GM12878 (cell line): ENCODE measurements around the gene SFSWAP.

ENCODE experiments used
- CHD4 ChIP-seq: fragments of 200-600 bp; sonication (generic); IDR thresholded peaks from 2 replicates; pipeline ENCODE4 v1.6.1; 2016; ENCODE audit warnings: mild to moderate bottlenecking
- HDGF ChIP-seq: fragments of 450-650 bp; IDR thresholded peaks from 2 replicates; pipeline ENCODE4 v1.6.1; 2016; ENCODE audit warnings: antibody characterized with exemption
- MYC ChIP-seq: IDR thresholded peaks from 2 replicates; pipeline ENCODE4 v1.6.1; 2011; ENCODE audit warnings: mild to moderate bottlenecking, low read length, moderate library complexity, inconsistent platforms; ENCODE audit not compliant: insufficient read depth, insufficient replicate concordance, insufficient read length, severe bottlenecking
- NFIC ChIP-seq: IDR thresholded peaks from 2 replicates; pipeline ENCODE4 v1.6.1; 2012; ENCODE audit warnings: low read depth, mild to moderate bottlenecking, inconsistent platforms, low read length, moderate library complexity
- STAT3 ChIP-seq: IDR thresholded peaks from 2 replicates; pipeline ENCODE4 v1.6.1; 2011; ENCODE audit warnings: low read depth, low read length, improper control_type of control experiment
- ZNF24 ChIP-seq: fragments of 450-650 bp; IDR thresholded peaks from 2 replicates; pipeline ENCODE4 v1.6.1; 2017; ENCODE audit warnings: antibody characterized with exemption, mild to moderate bottlenecking
- ZNF274 ChIP-seq: IDR thresholded peaks from one replicate; pipeline ENCODE4 v1.8.0; 2011; ENCODE audit not compliant: insufficient read length, insufficient read depth
- TF ChIP-seq, protein P1 (sequence below): fragments of 450-650 bp; IDR thresholded peaks from 2 replicates; pipeline ENCODE4 v1.6.1; 2016; ENCODE audit warnings: mild to moderate bottlenecking, moderate library complexity, borderline replicate concordance
- TF ChIP-seq, protein P2 (sequence below), 3 experiments: IDR thresholded peaks in 2 of 3; conservative IDR thresholded peaks in 1 of 3; 2 replicates each; pipeline ENCODE4 v1.5.1; 2011; ENCODE audit warnings: low read depth in 3 of 3, low read length in 3 of 3, mild to moderate bottlenecking in 3 of 3, control low read depth in 2 of 3, moderate library complexity in 2 of 3, inconsistent platforms in 1 of 3, mixed read lengths in 1 of 3; ENCODE audit not compliant: control insufficient read depth in 2 of 3, insufficient read depth in 1 of 3; ENCODE audit errors: extremely low read depth in 1 of 3
- TF ChIP-seq, protein P3 (sequence below): fragments of 450-650 bp; IDR thresholded peaks from 2 replicates; pipeline ENCODE4 v1.6.1; 2018; ENCODE audit warnings: borderline replicate concordance, mild to moderate bottlenecking; ENCODE audit not compliant: partially characterized antibody
- TF ChIP-seq, protein P4 (sequence below): fragments of 450-650 bp; IDR thresholded peaks from 2 replicates; pipeline ENCODE4 v1.6.1; 2017; ENCODE audit warnings: mild to moderate bottlenecking, moderate library complexity
- TF ChIP-seq, protein P5 (sequence below): fragments of 450-650 bp; IDR thresholded peaks from 2 replicates; pipeline ENCODE4 v1.6.1; 2016; ENCODE audit warnings: mild to moderate bottlenecking
- TF ChIP-seq, protein P6 (sequence below): IDR thresholded peaks from 2 replicates; pipeline ENCODE4 v1.6.1; 2012; ENCODE audit warnings: low read depth, low read length, improper control_type of control experiment
- TF ChIP-seq, protein P7 (sequence below): fragments of 450-650 bp; IDR thresholded peaks from 2 replicates; pipeline ENCODE4 v1.6.1; 2017; ENCODE audit warnings: mild to moderate bottlenecking

DNA sequence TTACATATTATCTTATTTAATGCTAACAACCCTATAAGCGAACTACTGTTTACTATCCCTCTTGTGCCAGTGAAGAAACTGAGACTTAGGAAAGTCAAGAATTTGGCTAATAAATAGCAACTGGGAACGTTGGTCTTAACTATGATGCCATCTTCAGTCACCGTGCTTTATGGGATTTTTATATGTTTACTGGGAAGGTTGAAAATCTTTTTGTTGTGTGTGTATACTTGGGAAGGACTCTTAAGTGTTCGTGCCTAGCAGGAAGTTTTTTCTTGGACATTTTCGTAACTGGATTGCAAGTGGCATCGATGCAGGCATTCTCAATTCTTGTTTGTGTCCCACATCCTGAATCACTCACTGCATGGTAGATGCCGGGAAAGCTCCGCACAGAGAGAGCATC lies 9.4 kb downstream of the SFSWAP start:
- TF ChIP-seq NFIC (no peak), ZNF274 (no peak), ZNF24 (no peak), MYC (no peak), CHD4 (no peak), STAT3 (no peak), HDGF (no peak)
- TF ChIP-seq, protein P1, sequence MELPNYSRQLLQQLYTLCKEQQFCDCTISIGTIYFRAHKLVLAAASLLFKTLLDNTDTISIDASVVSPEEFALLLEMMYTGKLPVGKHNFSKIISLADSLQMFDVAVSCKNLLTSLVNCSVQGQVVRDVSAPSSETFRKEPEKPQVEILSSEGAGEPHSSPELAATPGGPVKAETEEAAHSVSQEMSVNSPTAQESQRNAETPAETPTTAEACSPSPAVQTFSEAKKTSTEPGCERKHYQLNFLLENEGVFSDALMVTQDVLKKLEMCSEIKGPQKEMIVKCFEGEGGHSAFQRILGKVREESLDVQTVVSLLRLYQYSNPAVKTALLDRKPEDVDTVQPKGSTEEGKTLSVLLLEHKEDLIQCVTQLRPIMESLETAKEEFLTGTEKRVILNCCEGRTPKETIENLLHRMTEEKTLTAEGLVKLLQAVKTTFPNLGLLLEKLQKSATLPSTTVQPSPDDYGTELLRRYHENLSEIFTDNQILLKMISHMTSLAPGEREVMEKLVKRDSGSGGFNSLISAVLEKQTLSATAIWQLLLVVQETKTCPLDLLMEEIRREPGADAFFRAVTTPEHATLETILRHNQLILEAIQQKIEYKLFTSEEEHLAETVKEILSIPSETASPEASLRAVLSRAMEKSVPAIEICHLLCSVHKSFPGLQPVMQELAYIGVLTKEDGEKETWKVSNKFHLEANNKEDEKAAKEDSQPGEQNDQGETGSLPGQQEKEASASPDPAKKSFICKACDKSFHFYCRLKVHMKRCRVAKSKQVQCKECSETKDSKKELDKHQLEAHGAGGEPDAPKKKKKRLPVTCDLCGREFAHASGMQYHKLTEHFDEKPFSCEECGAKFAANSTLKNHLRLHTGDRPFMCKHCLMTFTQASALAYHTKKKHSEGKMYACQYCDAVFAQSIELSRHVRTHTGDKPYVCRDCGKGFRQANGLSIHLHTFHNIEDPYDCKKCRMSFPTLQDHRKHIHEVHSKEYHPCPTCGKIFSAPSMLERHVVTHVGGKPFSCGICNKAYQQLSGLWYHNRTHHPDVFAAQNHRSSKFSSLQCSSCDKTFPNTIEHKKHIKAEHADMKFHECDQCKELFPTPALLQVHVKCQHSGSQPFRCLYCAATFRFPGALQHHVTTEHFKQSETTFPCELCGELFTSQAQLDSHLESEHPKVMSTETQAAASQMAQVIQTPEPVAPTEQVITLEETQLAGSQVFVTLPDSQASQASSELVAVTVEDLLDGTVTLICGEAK = no peak
- TF ChIP-seq, protein P2, sequence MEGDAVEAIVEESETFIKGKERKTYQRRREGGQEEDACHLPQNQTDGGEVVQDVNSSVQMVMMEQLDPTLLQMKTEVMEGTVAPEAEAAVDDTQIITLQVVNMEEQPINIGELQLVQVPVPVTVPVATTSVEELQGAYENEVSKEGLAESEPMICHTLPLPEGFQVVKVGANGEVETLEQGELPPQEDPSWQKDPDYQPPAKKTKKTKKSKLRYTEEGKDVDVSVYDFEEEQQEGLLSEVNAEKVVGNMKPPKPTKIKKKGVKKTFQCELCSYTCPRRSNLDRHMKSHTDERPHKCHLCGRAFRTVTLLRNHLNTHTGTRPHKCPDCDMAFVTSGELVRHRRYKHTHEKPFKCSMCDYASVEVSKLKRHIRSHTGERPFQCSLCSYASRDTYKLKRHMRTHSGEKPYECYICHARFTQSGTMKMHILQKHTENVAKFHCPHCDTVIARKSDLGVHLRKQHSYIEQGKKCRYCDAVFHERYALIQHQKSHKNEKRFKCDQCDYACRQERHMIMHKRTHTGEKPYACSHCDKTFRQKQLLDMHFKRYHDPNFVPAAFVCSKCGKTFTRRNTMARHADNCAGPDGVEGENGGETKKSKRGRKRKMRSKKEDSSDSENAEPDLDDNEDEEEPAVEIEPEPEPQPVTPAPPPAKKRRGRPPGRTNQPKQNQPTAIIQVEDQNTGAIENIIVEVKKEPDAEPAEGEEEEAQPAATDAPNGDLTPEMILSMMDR (IDR thresholded peaks at IDR 0.05 in 2 of 3, conservative IDR thresholded peaks at IDR 0.05 in 1 of 3; ENCODE audit: control insufficient read depth in 2 of 3, extremely low read depth in 1 of 3, insufficient read depth in 1 of 3, low read depth in 3 of 3, low read length in 3 of 3) = no peak
- TF ChIP-seq, protein P3, sequence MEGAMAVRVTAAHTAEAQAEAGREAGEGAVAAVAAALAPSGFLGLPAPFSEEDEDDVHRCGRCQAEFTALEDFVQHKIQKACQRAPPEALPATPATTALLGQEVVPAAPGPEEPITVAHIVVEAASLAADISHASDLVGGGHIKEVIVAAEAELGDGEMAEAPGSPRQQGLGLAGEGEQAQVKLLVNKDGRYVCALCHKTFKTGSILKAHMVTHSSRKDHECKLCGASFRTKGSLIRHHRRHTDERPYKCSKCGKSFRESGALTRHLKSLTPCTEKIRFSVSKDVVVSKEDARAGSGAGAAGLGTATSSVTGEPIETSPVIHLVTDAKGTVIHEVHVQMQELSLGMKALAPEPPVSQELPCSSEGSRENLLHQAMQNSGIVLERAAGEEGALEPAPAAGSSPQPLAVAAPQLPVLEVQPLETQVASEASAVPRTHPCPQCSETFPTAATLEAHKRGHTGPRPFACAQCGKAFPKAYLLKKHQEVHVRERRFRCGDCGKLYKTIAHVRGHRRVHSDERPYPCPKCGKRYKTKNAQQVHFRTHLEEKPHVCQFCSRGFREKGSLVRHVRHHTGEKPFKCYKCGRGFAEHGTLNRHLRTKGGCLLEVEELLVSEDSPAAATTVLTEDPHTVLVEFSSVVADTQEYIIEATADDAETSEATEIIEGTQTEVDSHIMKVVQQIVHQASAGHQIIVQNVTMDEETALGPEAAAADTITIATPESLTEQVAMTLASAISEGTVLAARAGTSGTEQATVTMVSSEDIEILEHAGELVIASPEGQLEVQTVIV = no peak
- TF ChIP-seq, protein P4, sequence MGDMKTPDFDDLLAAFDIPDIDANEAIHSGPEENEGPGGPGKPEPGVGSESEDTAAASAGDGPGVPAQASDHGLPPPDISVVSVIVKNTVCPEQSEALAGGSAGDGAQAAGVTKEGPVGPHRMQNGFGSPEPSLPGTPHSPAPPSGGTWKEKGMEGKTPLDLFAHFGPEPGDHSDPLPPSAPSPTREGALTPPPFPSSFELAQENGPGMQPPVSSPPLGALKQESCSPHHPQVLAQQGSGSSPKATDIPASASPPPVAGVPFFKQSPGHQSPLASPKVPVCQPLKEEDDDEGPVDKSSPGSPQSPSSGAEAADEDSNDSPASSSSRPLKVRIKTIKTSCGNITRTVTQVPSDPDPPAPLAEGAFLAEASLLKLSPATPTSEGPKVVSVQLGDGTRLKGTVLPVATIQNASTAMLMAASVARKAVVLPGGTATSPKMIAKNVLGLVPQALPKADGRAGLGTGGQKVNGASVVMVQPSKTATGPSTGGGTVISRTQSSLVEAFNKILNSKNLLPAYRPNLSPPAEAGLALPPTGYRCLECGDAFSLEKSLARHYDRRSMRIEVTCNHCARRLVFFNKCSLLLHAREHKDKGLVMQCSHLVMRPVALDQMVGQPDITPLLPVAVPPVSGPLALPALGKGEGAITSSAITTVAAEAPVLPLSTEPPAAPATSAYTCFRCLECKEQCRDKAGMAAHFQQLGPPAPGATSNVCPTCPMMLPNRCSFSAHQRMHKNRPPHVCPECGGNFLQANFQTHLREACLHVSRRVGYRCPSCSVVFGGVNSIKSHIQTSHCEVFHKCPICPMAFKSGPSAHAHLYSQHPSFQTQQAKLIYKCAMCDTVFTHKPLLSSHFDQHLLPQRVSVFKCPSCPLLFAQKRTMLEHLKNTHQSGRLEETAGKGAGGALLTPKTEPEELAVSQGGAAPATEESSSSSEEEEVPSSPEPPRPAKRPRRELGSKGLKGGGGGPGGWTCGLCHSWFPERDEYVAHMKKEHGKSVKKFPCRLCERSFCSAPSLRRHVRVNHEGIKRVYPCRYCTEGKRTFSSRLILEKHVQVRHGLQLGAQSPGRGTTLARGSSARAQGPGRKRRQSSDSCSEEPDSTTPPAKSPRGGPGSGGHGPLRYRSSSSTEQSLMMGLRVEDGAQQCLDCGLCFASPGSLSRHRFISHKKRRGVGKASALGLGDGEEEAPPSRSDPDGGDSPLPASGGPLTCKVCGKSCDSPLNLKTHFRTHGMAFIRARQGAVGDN = no peak
- TF ChIP-seq, protein P5, sequence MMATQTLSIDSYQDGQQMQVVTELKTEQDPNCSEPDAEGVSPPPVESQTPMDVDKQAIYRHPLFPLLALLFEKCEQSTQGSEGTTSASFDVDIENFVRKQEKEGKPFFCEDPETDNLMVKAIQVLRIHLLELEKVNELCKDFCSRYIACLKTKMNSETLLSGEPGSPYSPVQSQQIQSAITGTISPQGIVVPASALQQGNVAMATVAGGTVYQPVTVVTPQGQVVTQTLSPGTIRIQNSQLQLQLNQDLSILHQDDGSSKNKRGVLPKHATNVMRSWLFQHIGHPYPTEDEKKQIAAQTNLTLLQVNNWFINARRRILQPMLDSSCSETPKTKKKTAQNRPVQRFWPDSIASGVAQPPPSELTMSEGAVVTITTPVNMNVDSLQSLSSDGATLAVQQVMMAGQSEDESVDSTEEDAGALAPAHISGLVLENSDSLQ = no peak
- TF ChIP-seq, protein P6, sequence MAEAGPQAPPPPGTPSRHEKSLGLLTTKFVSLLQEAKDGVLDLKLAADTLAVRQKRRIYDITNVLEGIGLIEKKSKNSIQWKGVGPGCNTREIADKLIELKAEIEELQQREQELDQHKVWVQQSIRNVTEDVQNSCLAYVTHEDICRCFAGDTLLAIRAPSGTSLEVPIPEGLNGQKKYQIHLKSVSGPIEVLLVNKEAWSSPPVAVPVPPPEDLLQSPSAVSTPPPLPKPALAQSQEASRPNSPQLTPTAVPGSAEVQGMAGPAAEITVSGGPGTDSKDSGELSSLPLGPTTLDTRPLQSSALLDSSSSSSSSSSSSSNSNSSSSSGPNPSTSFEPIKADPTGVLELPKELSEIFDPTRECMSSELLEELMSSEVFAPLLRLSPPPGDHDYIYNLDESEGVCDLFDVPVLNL = no peak
- TF ChIP-seq, protein P7, sequence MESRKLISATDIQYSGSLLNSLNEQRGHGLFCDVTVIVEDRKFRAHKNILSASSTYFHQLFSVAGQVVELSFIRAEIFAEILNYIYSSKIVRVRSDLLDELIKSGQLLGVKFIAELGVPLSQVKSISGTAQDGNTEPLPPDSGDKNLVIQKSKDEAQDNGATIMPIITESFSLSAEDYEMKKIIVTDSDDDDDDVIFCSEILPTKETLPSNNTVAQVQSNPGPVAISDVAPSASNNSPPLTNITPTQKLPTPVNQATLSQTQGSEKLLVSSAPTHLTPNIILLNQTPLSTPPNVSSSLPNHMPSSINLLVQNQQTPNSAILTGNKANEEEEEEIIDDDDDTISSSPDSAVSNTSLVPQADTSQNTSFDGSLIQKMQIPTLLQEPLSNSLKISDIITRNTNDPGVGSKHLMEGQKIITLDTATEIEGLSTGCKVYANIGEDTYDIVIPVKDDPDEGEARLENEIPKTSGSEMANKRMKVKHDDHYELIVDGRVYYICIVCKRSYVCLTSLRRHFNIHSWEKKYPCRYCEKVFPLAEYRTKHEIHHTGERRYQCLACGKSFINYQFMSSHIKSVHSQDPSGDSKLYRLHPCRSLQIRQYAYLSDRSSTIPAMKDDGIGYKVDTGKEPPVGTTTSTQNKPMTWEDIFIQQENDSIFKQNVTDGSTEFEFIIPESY = no peak
